NCI-H1436 treated with DMSO at 0.1 percent for 48 hours (cell line): Measurements from ENCODE around the gene PRMT7.
A peak's percentile ranks its signal among the peaks of the same experiment; 100 is the strongest.

ENCODE experiments used
- DNase-seq: peaks from one replicate; lab custom pipeline; 2025; lab: John Stamatoyannopoulos, UW

PRMT7 gene, protein sequence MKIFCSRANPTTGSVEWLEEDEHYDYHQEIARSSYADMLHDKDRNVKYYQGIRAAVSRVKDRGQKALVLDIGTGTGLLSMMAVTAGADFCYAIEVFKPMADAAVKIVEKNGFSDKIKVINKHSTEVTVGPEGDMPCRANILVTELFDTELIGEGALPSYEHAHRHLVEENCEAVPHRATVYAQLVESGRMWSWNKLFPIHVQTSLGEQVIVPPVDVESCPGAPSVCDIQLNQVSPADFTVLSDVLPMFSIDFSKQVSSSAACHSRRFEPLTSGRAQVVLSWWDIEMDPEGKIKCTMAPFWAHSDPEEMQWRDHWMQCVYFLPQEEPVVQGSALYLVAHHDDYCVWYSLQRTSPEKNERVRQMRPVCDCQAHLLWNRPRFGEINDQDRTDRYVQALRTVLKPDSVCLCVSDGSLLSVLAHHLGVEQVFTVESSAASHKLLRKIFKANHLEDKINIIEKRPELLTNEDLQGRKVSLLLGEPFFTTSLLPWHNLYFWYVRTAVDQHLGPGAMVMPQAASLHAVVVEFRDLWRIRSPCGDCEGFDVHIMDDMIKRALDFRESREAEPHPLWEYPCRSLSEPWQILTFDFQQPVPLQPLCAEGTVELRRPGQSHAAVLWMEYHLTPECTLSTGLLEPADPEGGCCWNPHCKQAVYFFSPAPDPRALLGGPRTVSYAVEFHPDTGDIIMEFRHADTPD

GRCh38 chr16:68310774-68311511 lies at the start of gene PRMT7, which contains the start of gene SLC7A6OS:
Gene PRMT7 (plus strand): TSS chr16:68311019. CDS start chr16:68315980, 4,961 bp downstream.
Gene SLC7A6OS (minus strand): TSS chr16:68310946. CDS start chr16:68310926, 20 bp downstream.
- DNase-seq, result peak; percentile 47

- DNase-seq, result no peak
Measured at GRCh38 chr16:68263559-68264127, 47.2 kb upstream of the PRMT7 start.

DNA sequence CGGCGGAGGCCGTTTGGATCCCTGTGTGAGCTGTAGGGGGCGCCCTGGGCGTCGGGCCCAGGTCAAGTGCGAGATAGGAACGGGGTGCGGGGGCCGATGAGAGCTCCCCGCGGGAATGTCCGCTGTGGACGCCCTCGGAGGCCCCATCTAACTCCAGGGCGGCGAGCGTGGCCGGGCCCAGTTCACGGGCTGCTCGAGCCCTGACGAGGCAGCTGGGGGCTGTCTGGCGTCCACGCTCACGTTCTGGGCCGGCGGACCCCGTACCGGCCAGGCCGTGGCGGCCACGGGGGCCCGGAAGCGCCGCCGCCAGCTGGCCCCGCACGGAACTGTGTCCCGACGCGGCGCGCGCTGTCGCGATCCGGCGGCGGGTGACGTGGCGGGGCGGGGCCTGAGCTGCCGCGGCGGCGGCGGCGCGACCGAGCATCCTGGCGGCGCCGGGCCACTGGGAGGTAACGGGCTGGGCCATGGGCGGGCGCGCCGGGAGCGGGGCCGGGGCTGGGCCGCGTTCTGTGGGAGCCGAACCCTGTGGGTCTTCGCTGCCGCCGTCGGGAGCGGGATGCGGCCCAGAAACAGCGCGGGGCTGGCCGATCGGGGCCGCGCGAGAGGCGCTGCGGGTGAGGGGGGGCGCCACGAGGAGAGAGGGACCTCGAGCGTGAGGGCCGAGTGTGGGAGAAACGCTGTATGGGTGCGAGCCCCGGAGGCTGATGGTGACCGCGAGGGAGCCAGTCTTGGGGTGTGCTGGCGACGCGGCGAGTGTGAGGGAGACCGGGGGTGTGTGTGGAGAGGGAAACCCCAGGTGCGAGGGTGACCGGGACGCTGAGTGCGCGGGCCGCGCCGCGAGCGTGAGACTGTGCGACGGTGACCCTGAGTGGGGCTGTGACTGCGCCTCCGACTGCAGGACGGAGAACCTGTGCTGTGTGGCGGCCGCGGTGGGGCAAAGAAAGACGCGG lies 46.4 kb upstream of the PRMT7 start, which contains the start of gene SLC7A6:
Gene SLC7A6 (plus strand): TSS at position 399 of the 950 bp plus-strand sequence. CDS start 10,201 bp downstream, outside the sequence.
- DNase-seq, result no peak

DNA sequence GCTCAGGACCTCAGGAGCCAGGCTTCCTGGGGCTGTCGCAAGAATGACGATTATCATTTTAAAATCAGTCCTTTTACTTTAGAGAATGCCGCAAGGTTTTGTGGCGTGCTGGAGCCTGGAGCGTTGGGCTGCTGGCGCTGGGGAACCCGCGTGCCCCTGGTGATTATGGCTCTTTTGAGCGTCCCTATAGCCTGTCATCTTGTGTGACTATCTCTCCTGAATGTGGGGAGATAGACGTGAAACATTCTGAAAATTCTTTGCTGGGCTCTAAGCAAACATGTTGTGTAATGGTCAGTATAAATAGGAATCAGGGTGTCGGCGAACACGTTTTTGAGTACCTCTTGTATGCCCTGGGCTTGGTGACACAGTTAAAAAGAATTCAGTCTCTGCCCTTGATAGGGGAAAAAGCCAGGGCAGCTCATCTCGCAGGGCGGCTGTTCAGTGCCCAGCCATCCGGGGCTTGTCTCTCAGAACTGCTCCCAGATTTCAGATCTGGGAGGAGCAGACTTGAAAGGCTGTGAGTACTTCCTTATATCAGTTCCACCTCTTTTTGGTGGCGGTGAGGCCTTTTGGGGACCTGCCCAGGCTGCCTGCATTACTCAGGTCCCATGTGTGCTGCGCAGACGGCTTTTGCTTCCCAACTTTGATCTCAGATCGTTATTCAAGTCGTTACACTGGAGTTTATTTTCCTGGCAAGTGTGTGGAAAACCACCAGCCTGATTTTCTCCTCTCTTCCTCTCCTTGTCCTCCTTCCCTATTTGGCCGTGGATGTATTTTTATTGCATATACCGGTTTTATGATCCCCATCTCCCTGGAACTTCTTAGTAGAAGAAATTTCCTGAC lies 45.5 kb upstream of the PRMT7 start:
- no peak for DNase-seq

DNA sequence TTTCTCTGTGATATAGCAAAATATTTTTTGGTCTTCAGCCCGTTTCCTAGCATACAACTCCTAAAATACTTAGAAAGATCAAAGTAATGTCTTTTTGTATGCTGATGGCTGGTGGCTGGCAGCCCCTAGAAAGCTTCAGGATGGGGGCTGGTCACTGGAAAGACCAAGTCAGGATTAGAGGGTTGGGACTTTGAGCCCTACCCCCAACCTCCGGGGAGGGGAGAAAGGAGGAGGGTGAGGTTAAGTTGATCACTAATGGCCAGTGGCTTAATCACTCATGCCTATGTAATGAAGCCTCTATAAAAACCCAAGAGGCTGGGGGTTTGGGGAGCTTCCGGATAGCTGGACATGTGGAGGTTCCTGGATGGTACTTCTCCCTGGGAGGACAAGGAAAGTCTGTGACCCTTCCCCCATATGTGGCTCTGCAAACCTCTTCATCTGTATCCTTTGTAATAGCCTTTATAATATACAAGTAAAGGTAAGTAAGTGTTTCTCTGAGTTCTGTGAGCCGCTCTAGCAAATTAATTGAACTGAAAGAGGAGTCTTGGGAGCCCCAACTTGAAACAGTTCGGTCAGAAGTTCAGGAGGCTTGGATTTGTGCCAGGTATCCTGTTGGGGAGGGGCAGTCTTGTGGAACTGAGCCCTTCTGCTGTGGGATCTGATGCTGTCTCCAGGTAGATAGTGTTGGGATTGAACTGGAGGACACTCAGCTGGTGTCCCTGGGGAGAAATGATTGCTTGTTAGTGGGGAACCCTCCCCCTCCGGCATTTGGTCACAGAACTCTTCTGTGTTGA lies 43.0 kb upstream of the PRMT7 start:
- no peak for DNase-seq

- DNase-seq, result no peak
Measured at GRCh38 chr16:68269793-68270192, 41.0 kb upstream of the PRMT7 start.

DNA sequence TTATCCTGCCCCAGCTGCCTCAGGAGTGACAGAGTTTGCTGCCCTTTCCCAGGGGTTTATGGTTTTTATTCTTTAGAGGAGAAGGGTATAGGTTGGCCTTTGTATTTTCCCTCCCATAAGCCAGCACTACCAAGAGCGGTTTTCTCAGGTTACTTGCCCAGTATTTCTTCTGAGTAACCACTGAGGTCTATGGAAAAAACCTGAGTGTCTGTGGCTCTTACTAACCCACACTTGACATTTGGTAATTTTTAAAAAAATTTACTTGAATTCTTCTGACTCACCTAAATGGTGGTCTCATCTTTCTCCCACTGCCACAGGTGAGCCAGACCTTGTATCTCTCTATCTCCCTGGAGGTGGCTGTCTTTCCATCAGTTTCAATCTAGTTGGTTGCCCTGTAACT lies 40.5 kb upstream of the PRMT7 start:
- no peak for DNase-seq

- DNase-seq, result no peak
Measured at GRCh38 chr16:68272507-68273209, 38.2 kb upstream of the PRMT7 start.

GRCh38 chr16:68273459-68273858 lies 37.4 kb upstream of the PRMT7 start:
- no peak for DNase-seq

DNA sequence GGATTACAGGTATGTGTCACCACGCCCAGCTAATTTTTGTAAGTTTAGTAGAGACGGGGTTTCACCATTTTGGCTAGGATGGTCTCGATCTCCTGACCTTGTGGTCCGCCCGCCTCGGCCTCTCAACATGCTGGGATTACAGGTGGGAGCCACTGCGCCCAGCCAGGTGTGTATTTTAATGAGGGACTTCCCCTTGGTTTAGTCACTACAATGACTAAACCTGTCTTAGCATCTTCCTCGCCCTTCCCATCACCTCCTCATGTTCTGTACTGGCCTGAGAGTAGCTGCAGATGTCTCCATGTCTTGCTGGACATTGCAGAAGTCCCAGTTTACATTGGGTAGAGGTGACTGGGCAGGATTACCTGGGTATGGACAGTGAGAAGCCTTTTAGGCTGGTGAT lies 36.9 kb upstream of the PRMT7 start:
- DNase-seq, result no peak

DNA sequence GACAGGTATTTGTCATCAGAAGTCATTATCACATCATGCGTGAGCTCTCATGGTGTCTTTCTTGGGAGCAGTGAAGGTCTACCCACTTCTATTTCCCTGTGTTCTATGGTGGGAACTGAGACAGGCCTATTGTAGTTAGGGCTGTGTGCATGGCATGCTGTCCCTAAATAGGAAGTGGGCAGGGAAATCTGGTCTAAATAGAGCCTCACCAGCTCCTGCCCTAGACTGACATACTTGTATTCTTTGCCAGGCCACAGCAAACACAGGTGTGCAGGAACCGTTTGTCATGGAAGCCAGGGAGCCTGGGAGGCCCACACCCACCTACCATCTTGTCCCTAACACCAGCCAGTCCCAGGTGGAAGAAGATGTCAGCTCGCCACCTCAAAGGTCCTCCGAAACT lies 36.4 kb upstream of the PRMT7 start:
- no peak for DNase-seq

DNA sequence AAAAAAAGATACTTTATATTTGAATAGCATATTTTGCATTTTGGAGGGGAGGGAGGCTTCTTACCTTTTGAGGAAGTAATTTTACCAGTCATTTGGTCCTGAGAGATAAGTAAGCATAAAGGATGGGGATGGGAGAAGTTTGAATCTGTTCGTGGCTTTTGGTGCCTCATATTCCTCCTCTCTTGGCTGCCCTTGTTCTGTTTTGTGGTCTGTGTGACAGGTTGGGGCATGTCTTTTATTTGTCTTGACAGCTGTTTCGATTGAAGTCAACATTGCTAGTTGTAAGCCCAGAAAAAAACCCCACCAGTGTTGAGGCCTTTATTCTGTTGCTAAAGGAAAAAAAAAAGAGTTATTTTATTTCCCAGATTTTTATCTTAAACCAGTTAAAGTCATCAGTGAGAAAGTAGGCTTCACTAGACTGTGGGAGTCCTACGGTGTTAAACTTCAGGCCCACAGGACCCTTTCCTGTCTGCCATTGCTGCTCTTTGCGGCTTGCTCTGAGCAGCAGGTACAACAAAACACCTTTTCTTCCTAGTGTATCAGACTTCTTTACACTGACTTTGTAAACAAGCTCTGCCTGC lies 35.1 kb upstream of the PRMT7 start:
- DNase-seq, result no peak

DNA sequence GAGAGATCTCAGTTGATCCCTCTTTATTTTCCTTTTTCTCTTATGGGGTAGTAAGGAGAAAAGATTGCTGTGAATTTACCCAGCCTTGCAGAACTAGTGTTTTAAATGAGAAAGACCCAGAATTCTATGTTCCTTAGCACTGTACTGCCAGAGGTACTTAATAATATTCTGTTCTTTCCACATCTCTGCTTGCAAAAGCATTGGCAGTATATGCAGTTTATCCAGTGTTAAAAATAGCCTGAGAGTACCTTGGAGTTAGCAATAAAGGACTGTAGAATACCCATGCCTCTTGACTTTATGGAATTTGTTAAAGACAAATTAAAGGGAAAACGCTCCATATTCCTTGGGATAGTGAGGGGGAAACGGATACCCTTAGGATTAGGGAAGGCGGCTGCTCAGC lies 34.6 kb upstream of the PRMT7 start:
- DNase-seq, result no peak

GRCh38 chr16:68279726-68280558 lies 30.9 kb upstream of the PRMT7 start:
- DNase-seq, result no peak

- DNase-seq, result no peak
Measured at GRCh38 chr16:68281368-68282063, 29.3 kb upstream of the PRMT7 start.

DNA sequence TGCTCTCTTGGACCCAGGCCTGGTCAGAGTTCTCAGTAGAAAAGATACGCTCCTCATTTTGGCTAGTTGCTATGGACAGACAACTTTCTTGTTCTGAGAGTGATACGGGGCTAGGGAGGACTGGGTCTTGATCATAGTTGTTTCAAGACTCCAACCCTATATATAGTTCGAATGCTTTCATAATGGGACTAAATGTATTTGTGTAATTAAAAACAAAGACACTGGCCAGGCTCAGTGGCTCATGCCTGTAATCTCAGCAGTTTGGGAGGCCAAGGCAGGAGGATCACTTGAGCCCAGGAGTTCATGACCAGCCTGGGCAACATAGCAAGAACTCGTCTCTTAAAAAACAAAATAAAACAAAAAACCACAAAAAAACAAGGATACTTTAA lies 28.8 kb upstream of the PRMT7 start:
- DNase-seq, result no peak

GRCh38 chr16:68283346-68283745 lies 27.5 kb upstream of the PRMT7 start:
- DNase-seq, result no peak
